ENCODE measurements around the gene EVI5L.

EVI5L gene

GRCh38 chr19:7908742-7909461, 78.9 kb downstream of the EVI5L start:
- H3K9me3 ChIP-seq (ENCODE audit: control insufficient read depth in 5 of 5, low read length in 5 of 5), result no peaks in the 10 kb centered on the region
- peaks cover 0 to 64% (median 46%) of the 10 kb centered on the region in 5 donors for H3K36me3 ChIP-seq (ENCODE audit: control insufficient read depth in 5 of 5, insufficient read depth in 5 of 5, low read length in 5 of 5)
- no peak overlapping the region for H3K4me3 ChIP-seq (ENCODE audit: low read depth in 1 of 5, low read length in 5 of 5)
- H3K27me3 ChIP-seq (ENCODE audit: control insufficient read depth in 5 of 5, insufficient read depth in 4 of 5, low read length in 5 of 5), result no peaks in the 10 kb centered on the region
- H3K4me1 ChIP-seq (ENCODE audit: control insufficient read depth in 5 of 5, insufficient read depth in 5 of 5, low read length in 5 of 5), result peaks cover 6 to 26% (median 26%) of the 10 kb centered on the region in 5 donors
- H3K27ac ChIP-seq (ENCODE audit: low read depth, low read length), result no peak overlapping the region
- no peak overlapping the region for H3K9ac ChIP-seq (ENCODE audit: low read length in 5 of 5)

- H3K9ac ChIP-seq (ENCODE audit: low read length in 5 of 5), result no peak overlapping the region
- peaks cover 6 to 21% (median 21%) of the 10 kb centered on the region in 5 donors for H3K4me1 ChIP-seq (ENCODE audit: control insufficient read depth in 5 of 5, insufficient read depth in 5 of 5, low read length in 5 of 5)
- H3K27ac ChIP-seq (ENCODE audit: low read depth, low read length), result no peak overlapping the region
- H3K36me3 ChIP-seq (ENCODE audit: control insufficient read depth in 5 of 5, insufficient read depth in 5 of 5, low read length in 5 of 5), result peaks cover 0 to 64% (median 46%) of the 10 kb centered on the region in 5 donors
- peaks cover 0 to 2% (median 1%) of the 10 kb centered on the region in 5 donors for H3K27me3 ChIP-seq (ENCODE audit: control insufficient read depth in 5 of 5, insufficient read depth in 4 of 5, low read length in 5 of 5)
- no peaks in the 10 kb centered on the region for H3K9me3 ChIP-seq (ENCODE audit: control insufficient read depth in 5 of 5, low read length in 5 of 5)
- H3K4me3 ChIP-seq (ENCODE audit: low read depth in 1 of 5, low read length in 5 of 5), result no peak overlapping the region
Measured at GRCh38 chr19:7909471-7910067, 79.6 kb downstream of the EVI5L start.

GRCh38 chr19:7910321-7911161, 80.5 kb downstream of the EVI5L start:
- H3K36me3 ChIP-seq (ENCODE audit: control insufficient read depth in 5 of 5, insufficient read depth in 5 of 5, low read length in 5 of 5), result peaks cover 0 to 64% (median 46%) of the 10 kb centered on the region in 5 donors
- peaks cover 0 to 12% (median 12%) of the 10 kb centered on the region in 5 donors for H3K4me1 ChIP-seq (ENCODE audit: control insufficient read depth in 5 of 5, insufficient read depth in 5 of 5, low read length in 5 of 5)
- H3K27me3 ChIP-seq (ENCODE audit: control insufficient read depth in 5 of 5, insufficient read depth in 4 of 5, low read length in 5 of 5), result peaks cover 7 to 10% (median 8%) of the 10 kb centered on the region in 5 donors
- H3K27ac ChIP-seq (ENCODE audit: low read depth, low read length), result no peak overlapping the region
- no peak overlapping the region for H3K9ac ChIP-seq (ENCODE audit: low read length in 5 of 5)
- no peak overlapping the region for H3K4me3 ChIP-seq (ENCODE audit: low read depth in 1 of 5, low read length in 5 of 5)
- no peaks in the 10 kb centered on the region for H3K9me3 ChIP-seq (ENCODE audit: control insufficient read depth in 5 of 5, low read length in 5 of 5)

- Histone ChIP-seq H3K27ac (ENCODE audit: low read depth, low read length) (no peak overlapping the region), H3K9ac (ENCODE audit: low read length in 5 of 5) (no peak overlapping the region), H3K9me3 (ENCODE audit: control insufficient read depth in 5 of 5, low read length in 5 of 5) (no peaks in the 10 kb centered on the region), H3K27me3 (ENCODE audit: control insufficient read depth in 5 of 5, insufficient read depth in 4 of 5, low read length in 5 of 5) (peaks cover 12 to 16% (median 14%) of the 10 kb centered on the region in 5 donors), H3K4me3 (ENCODE audit: low read depth in 1 of 5, low read length in 5 of 5) (no peak overlapping the region), H3K4me1 (ENCODE audit: control insufficient read depth in 5 of 5, insufficient read depth in 5 of 5, low read length in 5 of 5) (peaks cover 0 to 15% (median 14%) of the 10 kb centered on the region in 5 donors), H3K36me3 (ENCODE audit: control insufficient read depth in 5 of 5, insufficient read depth in 5 of 5, low read length in 5 of 5) (peaks cover 0 to 55% (median 39%) of the 10 kb centered on the region in 5 donors)
Measured at GRCh38 chr19:7911508-7912143, 81.6 kb downstream of the EVI5L start.

GRCh38 chr19:7912144-7912696, 82.2 kb downstream of the EVI5L start:
- Histone ChIP-seq H3K27ac (ENCODE audit: low read depth, low read length) (no peak overlapping the region), H3K4me3 (ENCODE audit: low read depth in 1 of 5, low read length in 5 of 5) (no peak overlapping the region), H3K4me1 (ENCODE audit: control insufficient read depth in 5 of 5, insufficient read depth in 5 of 5, low read length in 5 of 5) (peaks cover 0 to 18% (median 16%) of the 10 kb centered on the region in 5 donors), H3K27me3 (ENCODE audit: control insufficient read depth in 5 of 5, insufficient read depth in 4 of 5, low read length in 5 of 5) (peaks cover 16 to 20% (median 19%) of the 10 kb centered on the region in 5 donors), H3K36me3 (ENCODE audit: control insufficient read depth in 5 of 5, insufficient read depth in 5 of 5, low read length in 5 of 5) (peaks cover 0 to 53% (median 39%) of the 10 kb centered on the region in 5 donors), H3K9ac (ENCODE audit: low read length in 5 of 5) (no peak overlapping the region), H3K9me3 (ENCODE audit: control insufficient read depth in 5 of 5, low read length in 5 of 5) (no peaks in the 10 kb centered on the region)

GRCh38 chr19:7912697-7913564, 82.9 kb downstream of the EVI5L start:
- Histone ChIP-seq H3K9me3 (ENCODE audit: control insufficient read depth in 5 of 5, low read length in 5 of 5) (no peaks in the 10 kb centered on the region), H3K4me3 (ENCODE audit: low read depth in 1 of 5, low read length in 5 of 5) (no peak overlapping the region), H3K4me1 (ENCODE audit: control insufficient read depth in 5 of 5, insufficient read depth in 5 of 5, low read length in 5 of 5) (peaks cover 0 to 22% (median 18%) of the 10 kb centered on the region in 5 donors), H3K27ac (ENCODE audit: low read depth, low read length) (no peak overlapping the region), H3K9ac (ENCODE audit: low read length in 5 of 5) (no peak overlapping the region), H3K27me3 (ENCODE audit: control insufficient read depth in 5 of 5, insufficient read depth in 4 of 5, low read length in 5 of 5) (peaks cover 20 to 24% (median 23%) of the 10 kb centered on the region in 5 donors), H3K36me3 (ENCODE audit: control insufficient read depth in 5 of 5, insufficient read depth in 5 of 5, low read length in 5 of 5) (peaks cover 0 to 50% (median 37%) of the 10 kb centered on the region in 5 donors)

- Histone ChIP-seq H3K27ac (ENCODE audit: low read depth, low read length) (no peak overlapping the region), H3K9me3 (ENCODE audit: control insufficient read depth in 5 of 5, low read length in 5 of 5) (no peaks in the 10 kb centered on the region), H3K4me1 (ENCODE audit: control insufficient read depth in 5 of 5, insufficient read depth in 5 of 5, low read length in 5 of 5) (peaks cover 0 to 23% (median 19%) of the 10 kb centered on the region in 5 donors), H3K4me3 (ENCODE audit: low read depth in 1 of 5, low read length in 5 of 5) (no peak overlapping the region), H3K36me3 (ENCODE audit: control insufficient read depth in 5 of 5, insufficient read depth in 5 of 5, low read length in 5 of 5) (peaks cover 0 to 45% (median 35%) of the 10 kb centered on the region in 5 donors), H3K27me3 (ENCODE audit: control insufficient read depth in 5 of 5, insufficient read depth in 4 of 5, low read length in 5 of 5) (peaks cover 24 to 29% (median 25%) of the 10 kb centered on the region in 5 donors), H3K9ac (ENCODE audit: low read length in 5 of 5) (no peak overlapping the region)
Measured at GRCh38 chr19:7913652-7914051, 83.6 kb downstream of the EVI5L start.

- H3K9me3 ChIP-seq (ENCODE audit: control insufficient read depth in 5 of 5, low read length in 5 of 5), result no peaks in the 10 kb centered on the region
- H3K27ac ChIP-seq (ENCODE audit: low read depth, low read length), result no peak overlapping the region
- no peak overlapping the region for H3K4me3 ChIP-seq (ENCODE audit: low read depth in 1 of 5, low read length in 5 of 5)
- H3K27me3 ChIP-seq (ENCODE audit: control insufficient read depth in 5 of 5, insufficient read depth in 4 of 5, low read length in 5 of 5), result peaks cover 24 to 34% (median 30%) of the 10 kb centered on the region in 5 donors
- peaks cover 0 to 40% (median 34%) of the 10 kb centered on the region in 5 donors for H3K36me3 ChIP-seq (ENCODE audit: control insufficient read depth in 5 of 5, insufficient read depth in 5 of 5, low read length in 5 of 5)
- H3K9ac ChIP-seq (ENCODE audit: low read length in 5 of 5), result no peak overlapping the region
- peaks cover 0 to 23% (median 19%) of the 10 kb centered on the region in 5 donors for H3K4me1 ChIP-seq (ENCODE audit: control insufficient read depth in 5 of 5, insufficient read depth in 5 of 5, low read length in 5 of 5)
Measured at GRCh38 chr19:7914099-7914498, 84.1 kb downstream of the EVI5L start.
